SKM-1 (cell line): Measurements from ENCODE around the gene BUD31.
A peak's percentile ranks its signal among the peaks of the same experiment; 100 is the strongest.
"Not testable (repeated sequence)": the region's sequence is repeated elsewhere in the genome, so short reads cannot be mapped to it uniquely, and the experiment has no call there.

Experiments used
- DNase-seq: peaks from one replicate; lab custom pipeline; 2025; ENCODE audit not compliant: unreplicated experiment; lab: John Stamatoyannopoulos, UW

BUD31 gene

DNA sequence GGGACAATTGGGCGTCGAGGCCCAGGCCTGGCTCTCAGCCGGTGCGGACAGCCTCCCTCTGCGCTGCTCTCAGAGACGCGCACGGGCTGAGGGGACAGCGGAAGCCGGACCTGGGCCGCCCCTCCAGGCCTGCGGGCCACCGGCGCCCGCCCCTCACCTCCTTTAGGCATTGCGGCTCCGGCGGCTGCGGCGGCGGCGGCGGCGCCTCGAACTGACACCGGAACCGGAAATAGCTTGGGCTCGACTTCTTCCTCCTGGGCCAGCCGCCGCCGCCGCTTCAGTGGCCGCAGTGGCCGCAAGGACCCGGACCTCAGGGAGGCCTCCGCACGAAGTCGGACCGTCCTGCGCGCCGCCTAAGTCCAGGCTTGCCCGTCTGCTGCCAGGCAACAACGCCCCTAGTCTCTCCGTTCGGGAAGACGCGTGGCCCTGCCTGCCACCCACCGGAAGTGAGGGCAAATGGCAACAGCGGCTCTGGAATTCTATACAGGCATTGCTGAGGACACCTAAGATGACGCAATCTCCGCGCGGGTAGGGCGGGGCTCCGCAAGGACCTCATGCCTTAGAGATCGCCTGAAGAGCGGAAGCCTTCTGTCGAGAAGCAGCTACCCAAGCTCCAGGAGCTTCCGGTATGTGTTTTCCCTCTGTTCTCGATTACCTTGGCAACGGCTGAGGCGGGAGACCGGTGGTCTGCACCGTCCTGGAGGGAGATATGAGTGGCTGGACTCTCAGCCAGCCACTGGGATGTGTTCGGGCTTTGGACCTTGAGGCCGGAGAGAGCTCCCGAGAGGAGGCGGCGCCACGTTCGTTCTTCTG, at the start of gene BUD31, which contains the start of gene PDAP1:
Gene BUD31, plus strand, starts transcription at position 591 of the 813 bp plus-strand sequence. CDS start 2,124 bp downstream, outside the sequence.
Gene PDAP1, minus strand, starts transcription at position 219 of the 813 bp plus-strand sequence. Its CDS starts 49 bp downstream, at position 170.
- peak; percentile 86 for DNase-seq

GRCh38 chr7:99359465-99360154, 49.2 kb upstream of the BUD31 start:
- no peak for DNase-seq

- DNase-seq = no peak
These were observed 46.0 kb upstream of the BUD31 start for GRCh38 chr7:99362801-99363200.

DNA sequence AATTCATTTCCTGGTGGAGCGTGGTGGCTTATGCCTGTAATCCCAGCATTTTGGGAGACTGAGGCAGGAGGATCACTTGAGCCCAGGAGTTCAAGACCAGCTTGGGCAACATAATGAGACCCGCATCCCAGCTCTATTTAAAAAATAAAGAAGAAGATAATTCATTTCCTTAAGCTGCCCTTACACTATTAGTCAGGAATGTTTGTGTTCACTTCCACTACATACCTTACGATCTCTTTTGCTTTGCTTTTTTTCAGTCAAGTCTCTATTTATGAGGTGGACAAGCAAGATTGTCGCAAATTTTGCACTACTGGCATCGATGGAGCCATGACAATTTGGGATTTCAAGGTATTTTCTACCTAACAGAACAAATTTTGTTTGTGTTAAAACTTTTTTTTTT, 45.5 kb upstream of the BUD31 start:
- DNase-seq = no peak

- no peak for DNase-seq
These were observed 43.2 kb upstream of the BUD31 start for GRCh38 chr7:99365318-99366141.

DNA sequence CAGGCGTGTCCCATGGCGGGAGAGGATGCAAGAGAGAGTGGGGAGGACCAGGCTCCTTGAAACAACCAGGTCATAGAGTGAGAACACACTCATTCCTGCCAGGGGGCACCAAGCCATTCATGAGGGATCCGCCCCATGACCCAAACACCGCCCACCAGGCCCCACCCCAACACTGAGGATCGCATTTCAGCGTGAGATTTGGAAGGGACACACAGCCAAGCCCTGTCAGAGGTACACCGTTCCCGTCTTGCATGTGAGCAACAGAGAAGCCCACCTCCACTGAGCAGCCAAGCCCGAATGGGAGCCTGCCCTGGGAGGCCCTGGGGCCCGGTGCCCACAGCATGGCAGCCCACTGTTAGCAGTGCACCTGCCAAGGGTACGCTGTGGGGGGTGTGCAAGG, 42.1 kb upstream of the BUD31 start:
- DNase-seq = no peak

GRCh38 chr7:99368750-99369389, 39.9 kb upstream of the BUD31 start:
- DNase-seq = no peak

GRCh38 chr7:99369767-99370391, 38.9 kb upstream of the BUD31 start:
- no peak for DNase-seq

GRCh38 chr7:99371376-99371920, 37.3 kb upstream of the BUD31 start:
- DNase-seq = no peak

- DNase-seq = no peak
These were observed 36.3 kb upstream of the BUD31 start for GRCh38 chr7:99372275-99373090.

DNA sequence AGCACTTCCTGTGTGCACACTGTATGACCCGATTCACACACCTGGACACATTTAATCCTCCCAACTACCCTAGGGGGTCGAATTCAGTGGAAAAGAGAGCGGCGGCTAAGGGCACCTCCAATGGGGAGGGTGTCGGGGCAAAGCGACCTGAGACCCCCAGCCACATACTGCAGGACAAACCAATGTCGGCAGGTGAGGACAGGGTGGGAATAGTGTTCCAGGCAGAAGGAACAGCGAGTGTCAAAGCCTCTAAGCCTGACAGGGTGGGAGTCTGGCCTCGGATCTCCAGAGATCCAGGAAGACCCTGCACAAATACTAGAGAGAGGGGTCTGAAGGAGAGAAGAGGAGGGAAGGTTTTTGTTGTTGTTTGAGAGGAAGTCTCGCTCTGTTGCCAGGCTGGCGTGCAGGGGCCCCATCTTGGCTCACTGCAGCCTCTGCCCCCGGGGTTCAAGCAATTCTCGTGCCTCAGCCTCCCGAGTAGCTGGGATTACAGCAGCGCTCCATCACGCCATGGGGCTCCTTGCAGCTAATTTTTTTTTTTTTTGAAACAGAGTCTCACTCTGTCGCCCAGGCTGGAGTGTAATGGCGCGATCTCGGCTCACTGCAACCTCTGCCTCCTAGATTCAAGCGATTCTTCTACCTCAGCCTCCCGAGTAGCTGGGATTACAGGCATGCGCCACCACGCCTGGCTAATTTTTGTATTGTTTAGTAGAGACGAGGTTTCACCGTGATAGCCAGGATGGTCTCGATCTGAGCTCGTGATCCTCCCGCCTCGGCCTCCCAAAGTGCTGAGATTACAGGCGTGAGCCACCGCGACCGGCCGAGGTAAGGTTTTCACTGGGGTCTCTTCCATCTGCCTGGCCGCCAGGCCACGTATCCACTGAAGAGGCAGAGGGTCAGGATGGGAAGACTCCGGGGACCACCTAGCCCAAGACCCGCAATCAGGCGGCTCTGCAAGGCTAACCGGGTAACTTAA, 35.4 kb upstream of the BUD31 start:
- no peak for DNase-seq

DNA sequence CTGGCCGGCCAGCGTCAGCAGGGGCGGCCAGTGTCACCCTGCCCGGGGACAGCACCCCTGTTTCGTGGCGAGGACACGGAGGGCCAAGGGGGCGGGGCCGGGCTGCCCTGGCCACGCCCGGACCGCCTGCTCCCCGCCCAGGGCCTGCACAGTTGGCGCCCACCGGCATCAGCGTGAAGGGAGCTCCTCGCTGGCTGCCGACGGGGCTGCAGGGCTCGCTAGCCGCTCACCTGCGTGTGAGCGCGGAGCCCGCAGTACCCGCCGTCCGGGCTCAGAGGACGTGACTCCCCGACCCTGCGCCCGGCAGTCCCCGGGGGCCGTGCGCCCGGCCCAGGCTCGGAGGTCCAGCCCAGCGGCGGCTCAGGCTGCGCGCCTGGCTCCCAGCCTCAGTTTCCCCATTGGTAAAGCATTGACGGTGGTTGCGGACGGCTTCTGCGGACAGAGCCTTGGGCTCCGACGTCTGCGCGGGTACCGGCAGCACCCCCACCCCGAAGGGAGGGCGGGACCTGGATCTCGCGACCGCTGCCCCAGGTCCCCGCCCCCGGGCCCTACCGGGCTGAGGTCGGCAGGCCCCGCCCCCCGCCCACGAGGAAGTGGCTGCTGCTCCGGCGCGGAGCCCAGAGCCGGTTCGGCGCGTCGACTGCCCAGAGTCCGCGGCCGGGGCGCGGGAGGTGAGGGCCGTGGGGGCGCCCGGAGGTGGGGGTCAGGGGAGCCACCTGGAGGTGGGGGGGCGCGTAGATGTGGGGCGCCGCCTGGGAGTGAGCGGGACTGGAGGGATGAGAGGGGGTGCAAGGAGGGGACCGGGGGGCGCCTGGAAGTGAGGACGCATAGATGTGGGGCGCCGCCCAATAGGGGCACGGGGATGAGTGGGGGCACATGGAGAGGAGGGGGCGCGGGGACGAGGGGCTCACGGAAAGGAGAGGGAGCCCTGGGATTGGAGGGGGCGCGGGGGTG, 34.4 kb upstream of the BUD31 start, which contains the start of gene ARPC1B:
Gene ARPC1B, plus strand, starts transcription at position 620 of the 954 bp plus-strand sequence. CDS start 10,985 bp downstream, outside the sequence.
- DNase-seq = peak; percentile 75

GRCh38 chr7:99375070-99375807, 33.5 kb upstream of the BUD31 start:
- DNase-seq = peak; percentile 39

GRCh38 chr7:99379043-99379577, 29.7 kb upstream of the BUD31 start:
- DNase-seq = peak; percentile 78

DNA sequence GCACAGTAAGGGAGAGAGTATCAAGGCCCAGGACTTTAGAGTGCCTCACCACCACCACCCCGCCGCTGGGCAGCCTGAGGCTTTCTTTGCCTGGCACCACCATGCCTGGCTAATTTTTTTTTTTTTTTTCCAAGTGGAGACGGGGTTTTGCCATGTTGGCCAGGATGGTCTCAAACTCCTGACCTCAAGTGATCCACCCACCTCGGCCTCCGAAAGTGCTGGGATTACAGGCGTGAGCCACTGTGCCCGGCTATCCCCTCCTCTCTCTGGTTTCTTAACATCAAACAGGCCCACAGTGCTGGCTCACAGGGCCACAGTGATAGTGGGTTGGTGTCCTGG, 29.1 kb upstream of the BUD31 start:
- not testable (repeated sequence) for DNase-seq
